GM10266 (cell line): ENCODE data around the gene TTC28.

Source experiments
- DNase-seq: peaks from one replicate; pipeline ENCODE4 v3.0.0; 2012; ENCODE audit errors: extremely low spot score
- TF ChIP-seq, protein P1 (sequence below): IDR thresholded peaks from 2 replicates; pipeline ENCODE4 v1.5.1; 2012; ENCODE audit warnings: mild to moderate bottlenecking, low read depth; ENCODE audit not compliant: control insufficient read depth, insufficient read depth; ENCODE audit errors: missing control alignments

Gene TTC28

DNA sequence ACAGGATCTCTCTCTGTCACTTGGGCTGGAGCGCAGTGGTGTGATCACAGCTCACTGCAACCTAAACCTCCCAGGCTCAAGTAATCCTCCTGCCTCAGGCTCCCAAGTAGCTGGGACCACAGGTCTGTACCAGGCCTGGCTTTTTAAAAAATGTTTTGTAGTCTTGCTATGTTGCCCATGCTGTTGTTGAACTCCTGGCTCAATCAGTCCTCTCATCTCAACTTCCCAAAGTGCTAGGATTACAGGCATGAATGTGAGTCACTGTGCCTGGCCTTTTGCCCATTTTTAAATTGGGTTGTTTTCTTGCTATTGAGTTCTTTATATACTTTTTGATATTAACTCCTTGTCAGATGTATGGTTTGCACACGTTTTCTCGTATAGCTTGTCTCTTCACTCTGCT lies 727.5 kb downstream of the TTC28 start:
- no peak for DNase-seq
- TF ChIP-seq, protein P1, sequence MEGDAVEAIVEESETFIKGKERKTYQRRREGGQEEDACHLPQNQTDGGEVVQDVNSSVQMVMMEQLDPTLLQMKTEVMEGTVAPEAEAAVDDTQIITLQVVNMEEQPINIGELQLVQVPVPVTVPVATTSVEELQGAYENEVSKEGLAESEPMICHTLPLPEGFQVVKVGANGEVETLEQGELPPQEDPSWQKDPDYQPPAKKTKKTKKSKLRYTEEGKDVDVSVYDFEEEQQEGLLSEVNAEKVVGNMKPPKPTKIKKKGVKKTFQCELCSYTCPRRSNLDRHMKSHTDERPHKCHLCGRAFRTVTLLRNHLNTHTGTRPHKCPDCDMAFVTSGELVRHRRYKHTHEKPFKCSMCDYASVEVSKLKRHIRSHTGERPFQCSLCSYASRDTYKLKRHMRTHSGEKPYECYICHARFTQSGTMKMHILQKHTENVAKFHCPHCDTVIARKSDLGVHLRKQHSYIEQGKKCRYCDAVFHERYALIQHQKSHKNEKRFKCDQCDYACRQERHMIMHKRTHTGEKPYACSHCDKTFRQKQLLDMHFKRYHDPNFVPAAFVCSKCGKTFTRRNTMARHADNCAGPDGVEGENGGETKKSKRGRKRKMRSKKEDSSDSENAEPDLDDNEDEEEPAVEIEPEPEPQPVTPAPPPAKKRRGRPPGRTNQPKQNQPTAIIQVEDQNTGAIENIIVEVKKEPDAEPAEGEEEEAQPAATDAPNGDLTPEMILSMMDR, result no peak

DNA sequence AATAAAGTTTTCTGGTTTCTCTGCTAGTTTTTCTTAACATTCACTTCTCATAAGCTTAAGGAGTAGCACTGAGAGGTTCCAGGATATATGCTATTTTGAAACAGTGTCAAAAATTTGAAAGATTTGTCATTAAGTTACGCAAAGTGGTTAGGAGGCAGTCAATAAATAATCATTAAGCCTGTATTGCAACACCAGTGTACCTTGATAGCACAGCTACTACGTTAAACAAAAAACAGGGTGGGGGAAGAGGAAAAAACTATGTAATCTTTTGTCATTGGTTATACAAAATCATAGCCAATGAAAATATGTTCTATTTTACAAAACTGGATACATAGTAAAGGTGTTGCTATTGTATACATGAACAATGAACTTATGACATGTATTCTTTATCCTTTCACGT lies 730.2 kb downstream of the TTC28 start:
- no peak for DNase-seq
- TF ChIP-seq, protein P1, result no peak

DNA sequence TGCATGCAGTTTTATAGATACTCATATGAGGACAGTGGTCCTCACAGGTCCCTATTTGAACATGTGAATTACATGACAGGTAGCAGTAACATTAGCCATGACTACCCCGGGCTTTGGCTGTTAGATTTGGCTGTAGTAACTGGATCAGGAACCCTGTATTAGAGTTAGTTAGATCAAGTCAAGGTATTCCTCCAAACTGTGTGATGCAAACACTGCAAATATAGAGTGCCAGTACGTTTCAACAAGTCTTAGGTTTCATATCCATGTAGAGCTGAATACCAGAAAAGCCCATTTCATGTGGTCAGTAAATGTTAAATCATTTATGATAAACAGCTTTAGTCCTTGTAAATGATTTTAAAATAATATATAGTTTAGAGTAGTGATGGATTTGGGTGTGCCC lies 731.1 kb downstream of the TTC28 start:
- DNase-seq, result no peak
- TF ChIP-seq, protein P1, result no peak

DNA sequence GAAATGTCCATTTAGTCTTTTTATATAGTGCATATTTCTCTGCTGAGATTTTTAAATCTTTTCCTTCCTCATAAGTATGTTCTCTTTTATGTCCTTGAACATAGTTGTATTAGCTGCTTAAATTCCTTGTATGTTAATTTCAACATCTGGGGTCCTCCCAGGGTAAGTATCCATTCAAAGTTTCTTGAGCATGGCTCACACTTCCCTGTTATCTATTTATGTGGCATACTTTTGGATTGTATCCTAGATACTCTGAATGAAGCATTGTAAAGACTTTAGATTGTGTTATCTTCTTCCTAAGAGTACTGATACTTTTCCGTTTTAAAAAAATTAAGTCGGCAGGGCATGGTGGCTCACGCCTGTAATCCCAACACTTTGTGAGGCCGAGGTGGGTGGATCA lies 732.2 kb downstream of the TTC28 start:
- no peak for DNase-seq
- TF ChIP-seq, protein P1, result no peak

DNA sequence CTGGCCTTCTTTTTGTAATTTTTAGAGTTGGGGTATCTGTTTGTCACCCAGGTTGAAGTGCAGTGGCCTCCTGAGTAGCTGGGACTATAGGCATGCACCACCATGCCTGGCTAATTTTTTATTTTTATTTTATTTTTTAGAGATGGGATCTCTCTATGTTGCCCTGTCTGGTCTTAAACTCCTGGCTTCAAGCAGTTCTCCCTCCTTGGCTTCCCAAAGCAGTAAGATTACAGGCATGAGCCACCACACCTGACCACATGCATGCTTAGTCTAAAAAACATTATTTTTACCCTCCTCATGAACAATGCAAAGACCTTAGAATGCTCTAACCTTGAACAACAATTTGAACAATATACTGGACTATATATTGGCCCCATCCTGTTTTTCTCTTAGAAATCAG lies 738.5 kb downstream of the TTC28 start:
- TF ChIP-seq, protein P1, result no peak
- DNase-seq, result no peak

DNA sequence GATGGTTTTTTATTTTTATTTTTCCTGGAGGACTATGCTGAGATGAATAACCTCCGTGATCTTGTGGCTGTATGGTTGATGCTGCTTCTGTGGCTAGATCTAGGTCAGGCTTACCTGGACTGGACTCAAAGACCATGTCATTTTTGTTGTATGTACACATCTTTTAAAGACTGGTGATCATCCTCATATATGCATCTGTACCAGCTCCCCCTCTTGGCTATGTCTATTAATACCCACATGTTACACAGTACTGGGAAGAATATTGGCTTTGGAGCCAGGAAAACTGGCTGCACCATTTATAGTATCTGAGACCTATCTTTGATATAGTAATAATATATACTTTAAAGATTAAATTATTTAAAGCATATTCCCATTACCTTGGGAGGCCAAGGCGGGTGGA lies 742.2 kb downstream of the TTC28 start:
- DNase-seq, result no peak
- TF ChIP-seq, protein P1, result peak; percentile 18

DNA sequence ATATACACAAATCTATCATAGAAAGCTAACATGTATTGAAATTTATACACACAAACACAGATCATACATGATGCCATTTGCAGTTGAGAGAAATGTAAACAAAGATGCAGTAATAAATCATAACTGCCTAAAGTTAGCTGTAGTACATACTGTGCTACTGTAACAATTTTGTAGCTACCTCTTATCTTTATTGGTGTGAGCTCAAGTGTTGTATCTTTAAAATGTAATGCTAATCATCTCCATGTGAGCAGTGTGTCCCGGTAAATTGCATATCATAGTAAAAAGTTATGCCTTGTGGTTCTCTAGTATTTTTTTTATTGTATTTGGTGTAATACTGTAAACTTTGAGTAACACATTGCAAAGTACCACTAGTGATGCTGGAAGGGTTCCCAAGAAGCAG lies 743.7 kb downstream of the TTC28 start:
- no peak for DNase-seq
- TF ChIP-seq, protein P1, result no peak
